Osteocyte (in vitro differentiated cells): ENCODE measurements around the gene PDE6B. TPM values are rescaled to one million over a fixed set of nuclear protein-coding genes. Genes with fewer than 3 reads are reported as not detected.

Source experiments
- DNase-seq: peaks from one replicate; pipeline ENCODE4 v3.0.0; 2021; ENCODE audit warnings: mixed read lengths; ENCODE audit not compliant: unreplicated experiment; ENCODE audit errors: extremely low spot score
- H3K27ac Mint-ChIP-seq: one replicate; pipeline ENCODE4 v1.8.0; 2021; ENCODE audit warnings: mild to moderate bottlenecking, mixed read lengths; ENCODE audit not compliant: unreplicated experiment
- H3K27me3 Mint-ChIP-seq: one replicate; pipeline ENCODE4 v1.8.0; 2021; ENCODE audit warnings: mixed read lengths; ENCODE audit not compliant: unreplicated experiment
- H3K36me3 Mint-ChIP-seq: one replicate; pipeline ENCODE4 v1.8.0; 2021; ENCODE audit warnings: mixed read lengths; ENCODE audit not compliant: unreplicated experiment
- H3K4me1 Mint-ChIP-seq: one replicate; pipeline ENCODE4 v1.8.0; 2021; ENCODE audit warnings: mixed read lengths; ENCODE audit not compliant: unreplicated experiment
- H3K4me3 Mint-ChIP-seq: one replicate; pipeline ENCODE4 v1.8.0; 2021; ENCODE audit warnings: mild to moderate bottlenecking, moderate library complexity, mixed read lengths; ENCODE audit not compliant: unreplicated experiment
- H3K9me3 Mint-ChIP-seq: one replicate; pipeline ENCODE4 v1.8.0; 2021; ENCODE audit warnings: mixed read lengths; ENCODE audit not compliant: unreplicated experiment
- total RNA-seq: library from RNA; stranded (reverse); gene quantifications from 2 replicates; pipeline ENCODE4 v1.2.1, GENCODE V29; 2021
- TF ChIP-seq, protein P1 (sequence below): fragments of 200-600 bp; sonication (generic); IDR thresholded peaks from 2 replicates; pipeline ENCODE4 v1.5.0; 2021; ENCODE audit warnings: antibody characterized with exemption, mild to moderate bottlenecking, moderate library complexity

The PDE6B gene
- total RNA-seq, 1 donor from 2014 or later, result 1.6 TPM

- TF ChIP-seq, protein P1, sequence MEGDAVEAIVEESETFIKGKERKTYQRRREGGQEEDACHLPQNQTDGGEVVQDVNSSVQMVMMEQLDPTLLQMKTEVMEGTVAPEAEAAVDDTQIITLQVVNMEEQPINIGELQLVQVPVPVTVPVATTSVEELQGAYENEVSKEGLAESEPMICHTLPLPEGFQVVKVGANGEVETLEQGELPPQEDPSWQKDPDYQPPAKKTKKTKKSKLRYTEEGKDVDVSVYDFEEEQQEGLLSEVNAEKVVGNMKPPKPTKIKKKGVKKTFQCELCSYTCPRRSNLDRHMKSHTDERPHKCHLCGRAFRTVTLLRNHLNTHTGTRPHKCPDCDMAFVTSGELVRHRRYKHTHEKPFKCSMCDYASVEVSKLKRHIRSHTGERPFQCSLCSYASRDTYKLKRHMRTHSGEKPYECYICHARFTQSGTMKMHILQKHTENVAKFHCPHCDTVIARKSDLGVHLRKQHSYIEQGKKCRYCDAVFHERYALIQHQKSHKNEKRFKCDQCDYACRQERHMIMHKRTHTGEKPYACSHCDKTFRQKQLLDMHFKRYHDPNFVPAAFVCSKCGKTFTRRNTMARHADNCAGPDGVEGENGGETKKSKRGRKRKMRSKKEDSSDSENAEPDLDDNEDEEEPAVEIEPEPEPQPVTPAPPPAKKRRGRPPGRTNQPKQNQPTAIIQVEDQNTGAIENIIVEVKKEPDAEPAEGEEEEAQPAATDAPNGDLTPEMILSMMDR, result no peak
- no peaks in the 10 kb centered on the region for H3K4me1 Mint-ChIP-seq
- no peaks in the 10 kb centered on the region for H3K36me3 Mint-ChIP-seq
- H3K9me3 Mint-ChIP-seq, result peaks cover 8% of the 10 kb centered on the region
- no peak overlapping the region for H3K4me3 Mint-ChIP-seq
- no peak overlapping the region for H3K27ac Mint-ChIP-seq
- H3K27me3 Mint-ChIP-seq, result no peaks in the 10 kb centered on the region
- no peak for DNase-seq
Measured at GRCh38 chr4:623914-624566, 1.3 kb upstream of the PDE6B start.

DNA sequence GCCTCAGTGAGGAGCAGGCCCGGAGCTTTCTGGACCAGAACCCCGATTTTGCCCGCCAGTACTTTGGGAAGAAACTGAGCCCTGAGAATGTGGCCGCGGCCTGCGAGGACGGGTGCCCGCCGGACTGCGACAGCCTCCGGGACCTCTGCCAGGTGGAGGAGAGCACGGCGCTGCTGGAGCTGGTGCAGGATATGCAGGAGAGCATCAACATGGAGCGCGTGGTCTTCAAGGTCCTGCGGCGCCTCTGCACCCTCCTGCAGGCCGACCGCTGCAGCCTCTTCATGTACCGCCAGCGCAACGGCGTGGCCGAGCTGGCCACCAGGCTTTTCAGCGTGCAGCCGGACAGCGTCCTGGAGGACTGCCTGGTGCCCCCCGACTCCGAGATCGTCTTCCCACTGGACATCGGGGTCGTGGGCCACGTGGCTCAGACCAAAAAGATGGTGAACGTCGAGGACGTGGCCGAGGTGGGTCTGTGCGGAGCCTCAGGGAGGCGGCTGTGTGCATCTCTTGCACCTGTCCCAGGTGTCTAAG lies 323 bp downstream of the PDE6B start:
- Mint-ChIP-seq H3K27ac (no peak overlapping the region), H3K4me3 (no peak overlapping the region), H3K4me1 (no peaks in the 10 kb centered on the region), H3K27me3 (no peaks in the 10 kb centered on the region), H3K36me3 (no peaks in the 10 kb centered on the region), H3K9me3 (no peaks in the 10 kb centered on the region)
- DNase-seq, result no peak
- TF ChIP-seq, protein P1, result no peak

DNA sequence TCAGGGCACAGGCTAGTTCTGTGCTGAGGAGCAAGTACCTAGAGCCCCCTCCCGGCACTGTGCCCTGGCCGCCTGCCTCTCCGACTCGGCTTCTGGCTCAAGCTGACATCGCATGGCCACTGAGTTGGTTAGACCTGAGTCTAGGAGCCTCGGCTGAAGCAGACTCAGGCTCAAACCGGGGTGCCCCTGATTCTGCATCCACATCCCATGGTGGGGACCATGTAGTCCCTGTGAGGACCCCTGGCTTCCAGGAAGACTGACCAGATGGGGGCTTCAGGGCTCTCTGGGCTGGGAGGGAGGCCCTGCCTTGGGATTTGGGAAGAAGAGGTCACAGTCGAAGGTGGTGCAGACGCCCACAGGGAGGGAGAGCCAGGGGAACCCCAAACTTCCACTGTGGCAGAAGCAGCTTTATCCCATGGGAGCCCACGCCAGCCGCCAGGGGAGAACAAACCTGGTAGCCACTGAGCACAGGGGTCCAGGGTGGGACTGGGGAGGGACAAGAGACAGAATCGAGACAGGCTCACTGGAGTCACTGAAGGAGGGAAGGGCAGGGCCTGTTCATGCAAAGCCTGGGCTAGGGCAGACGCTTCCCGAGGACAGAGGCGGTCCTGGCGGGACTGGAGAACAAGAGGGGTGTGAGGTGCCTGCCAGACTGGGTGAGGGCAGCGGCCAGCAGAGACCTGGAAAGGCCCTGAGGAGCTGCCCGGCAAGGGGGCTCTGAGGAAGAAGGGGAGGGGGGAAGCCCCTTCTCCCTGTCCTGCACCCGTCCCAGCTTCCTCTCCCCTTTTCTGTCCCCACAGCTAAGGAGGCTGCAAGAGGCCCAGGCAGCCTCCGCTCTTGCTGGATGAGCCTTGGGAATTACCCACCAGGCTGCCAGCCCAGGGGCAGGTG lies 1.1 kb downstream of the PDE6B start:
- H3K4me3 Mint-ChIP-seq, result no peak overlapping the region
- no peaks in the 10 kb centered on the region for H3K36me3 Mint-ChIP-seq
- no peak for DNase-seq
- no peak overlapping the region for H3K27ac Mint-ChIP-seq
- TF ChIP-seq, protein P1, result no peak
- H3K9me3 Mint-ChIP-seq, result no peaks in the 10 kb centered on the region
- no peaks in the 10 kb centered on the region for H3K27me3 Mint-ChIP-seq
- no peaks in the 10 kb centered on the region for H3K4me1 Mint-ChIP-seq

DNA sequence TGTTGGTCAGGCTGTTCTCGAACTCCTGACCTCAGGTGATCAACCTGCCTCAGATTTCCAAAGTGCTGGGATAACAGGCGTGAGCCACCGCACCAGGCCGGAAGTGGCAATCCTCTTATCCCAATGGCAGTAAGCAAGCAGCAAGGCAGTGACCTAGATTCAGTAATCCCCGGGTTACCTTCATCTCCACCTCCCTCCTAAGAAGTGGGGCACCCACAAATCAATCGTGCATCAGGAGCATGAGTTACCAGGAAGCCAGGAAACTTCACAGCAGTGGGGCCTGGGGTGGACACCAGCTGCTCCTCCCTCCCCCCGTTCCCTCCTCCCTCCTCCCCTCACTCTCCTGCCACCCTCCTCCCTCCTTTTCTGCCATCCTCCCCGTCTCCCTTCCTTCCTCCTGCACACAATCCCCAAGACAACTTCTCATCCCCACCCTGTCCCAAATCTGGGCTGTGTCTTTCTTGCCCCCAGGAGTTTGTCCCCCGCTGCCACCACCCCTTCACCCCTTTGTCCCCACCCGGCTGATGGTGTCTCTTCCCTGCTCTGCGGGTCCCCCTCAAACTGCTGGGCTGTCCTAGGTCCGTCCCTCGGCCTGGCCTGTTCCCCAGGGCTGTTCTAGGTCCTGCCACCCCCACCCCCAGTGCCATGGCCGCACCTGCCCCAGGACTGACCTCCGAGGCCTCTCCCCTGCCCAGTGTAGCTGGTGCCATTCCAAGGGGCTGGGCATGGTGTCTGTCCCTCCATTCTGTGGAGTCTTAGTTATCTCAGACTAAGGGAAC lies 2.2 kb downstream of the PDE6B start:
- H3K36me3 Mint-ChIP-seq, result no peaks in the 10 kb centered on the region
- H3K9me3 Mint-ChIP-seq, result no peaks in the 10 kb centered on the region

More for the DNA sequence above, 2.2 kb downstream of the PDE6B start:
- no peak for DNase-seq
- Mint-ChIP-seq H3K27ac (no peak overlapping the region), H3K27me3 (no peaks in the 10 kb centered on the region), H3K4me1 (no peaks in the 10 kb centered on the region), H3K4me3 (no peak overlapping the region)
- TF ChIP-seq, protein P1, result no peak
